CD14-positive monocyte (primary cell): ENCODE data around the gene TUSC7. TPM values are rescaled to one million over a fixed set of nuclear protein-coding genes. Genes with fewer than 3 reads are reported as not detected.

Experiments
- DNase-seq, 3 donors: peaks; one replicate each; pipeline ENCODE4 v3.0.0-alpha.2; 2011 to 2022
- H2AFZ ChIP-seq: 2 replicates; pipeline ENCODE4 v1.6.0; 2012; ENCODE audit warnings: mild to moderate bottlenecking, low read depth, low read length, inconsistent platforms; ENCODE audit not compliant: insufficient read depth, poor library complexity, severe bottlenecking
- H3K27ac ChIP-seq, 2 donors: 1 replicate in 1 of 2; 2 replicates in 1 of 2; pipeline ENCODE4 v1.5.1; 2012 to 2013; ENCODE audit warnings: low read length in 2 of 2, control low read depth in 1 of 2, inconsistent platforms in 1 of 2, low read depth in 1 of 2, mild to moderate bottlenecking in 1 of 2
- H3K27me3 ChIP-seq, 2 donors: one replicate each; pipeline versions ENCODE4 v1.6.0 to v1.6.1; 2011 to 2013; ENCODE audit warnings: low read length in 2 of 2; ENCODE audit not compliant: control insufficient read depth in 2 of 2, insufficient read depth in 2 of 2
- H3K36me3 ChIP-seq, 2 donors: replicated peaks in 1 of 2; 1 replicate in 1 of 2; 2 replicates in 1 of 2; pipeline versions ENCODE4 v1.5.1 to v1.6.1; 2012 to 2013; ENCODE audit warnings: low read length in 2 of 2, control low read depth in 1 of 2, inconsistent platforms in 1 of 2, mild to moderate bottlenecking in 1 of 2; ENCODE audit not compliant: insufficient read depth in 2 of 2, control insufficient read depth in 1 of 2
- H3K4me1 ChIP-seq, 2 donors: 1 replicate in 1 of 2; 2 replicates in 1 of 2; pipeline versions ENCODE4 v1.5.1 to v1.6.1; 2012 to 2013; ENCODE audit warnings: low read length in 2 of 2, control low read depth in 1 of 2, inconsistent platforms in 1 of 2, mild to moderate bottlenecking in 1 of 2, moderate library complexity in 1 of 2; ENCODE audit not compliant: insufficient read depth in 2 of 2, control insufficient read depth in 1 of 2
- H3K4me2 ChIP-seq: replicated peaks from 2 replicates; pipeline ENCODE3; 2012; ENCODE audit warnings: low read length, moderate library complexity, mild to moderate bottlenecking; ENCODE audit not compliant: poor library complexity, severe bottlenecking; ENCODE audit errors: extremely low read depth
- H3K4me3 ChIP-seq, 3 experiments: fragments of 200-600 bp in 1 of 3; sonication (generic) in 1 of 3; replicated peaks in 1 of 3; 1 replicate in 2 of 3; 2 replicates in 1 of 3; pipeline ENCODE4 v1.5.1; 2011 to 2013; ENCODE audit warnings: low read length in 3 of 3, mild to moderate bottlenecking in 3 of 3, control low read depth in 2 of 3, low read depth in 2 of 3, inconsistent platforms in 1 of 3, moderate library complexity in 1 of 3
- H3K79me2 ChIP-seq: 2 replicates; pipeline ENCODE4 v1.6.0; 2012; ENCODE audit warnings: mild to moderate bottlenecking, control low read depth, inconsistent platforms, low read length, moderate library complexity; ENCODE audit not compliant: insufficient read depth
- H3K9ac ChIP-seq: 2 replicates; pipeline ENCODE4 v1.6.0; 2017; ENCODE audit warnings: low read length, mild to moderate bottlenecking; ENCODE audit not compliant: insufficient read depth, poor library complexity, severe bottlenecking
- H3K9me3 ChIP-seq, 2 donors: replicated peaks in 1 of 2; 1 replicate in 1 of 2; 2 replicates in 1 of 2; pipeline versions ENCODE4 v1.5.1 to v1.6.1; 2012 to 2013; ENCODE audit warnings: low read length in 2 of 2, control low read depth in 1 of 2; ENCODE audit not compliant: control insufficient read depth in 1 of 2, insufficient read depth in 1 of 2
- H4K20me1 ChIP-seq: 2 replicates; pipeline ENCODE4 v1.6.0; 2012; ENCODE audit warnings: mild to moderate bottlenecking, low read length, control low read depth, moderate library complexity; ENCODE audit not compliant: insufficient read depth
- H3K27ac Mint-ChIP-seq, 7 donors: one replicate each; pipeline ENCODE4 v1.8.0; 2020; ENCODE audit warnings: mild to moderate bottlenecking in 7 of 7, mixed read lengths in 7 of 7, moderate library complexity in 6 of 7, inconsistent platforms in 2 of 7
- H3K27me3 Mint-ChIP-seq, 3 donors: one replicate each; pipeline ENCODE4 v1.8.0; 2021 to 2022; ENCODE audit warnings: low read depth in 3 of 3, mild to moderate bottlenecking in 3 of 3, mixed read lengths in 3 of 3, moderate library complexity in 3 of 3, inconsistent platforms in 1 of 3
- H3K36me3 Mint-ChIP-seq, 2 donors: one replicate each; pipeline ENCODE4 v1.8.0; 2020; ENCODE audit warnings: mixed read lengths in 2 of 2, inconsistent platforms in 1 of 2, mild to moderate bottlenecking in 1 of 2
- H3K4me1 Mint-ChIP-seq: one replicate; pipeline ENCODE4 v1.8.0; 2020; ENCODE audit warnings: mild to moderate bottlenecking, mixed read lengths
- H3K4me3 Mint-ChIP-seq, 2 donors: one replicate each; pipeline ENCODE4 v1.8.0; 2020; ENCODE audit warnings: mild to moderate bottlenecking in 2 of 2, mixed read lengths in 2 of 2, moderate library complexity in 1 of 2
- H3K9me3 Mint-ChIP-seq, 7 donors: one replicate each; pipeline ENCODE4 v1.8.0; 2020 to 2022; ENCODE audit warnings: mixed read lengths in 7 of 7, mild to moderate bottlenecking in 6 of 7, moderate library complexity in 6 of 7, inconsistent platforms in 2 of 7
- WGBS: methylation state at CpG from one replicate; pipeline ENCODE4 v1.1.5; 2013; ENCODE audit warnings: missing lambda C conversion rate; ENCODE audit not compliant: insufficient coverage; 5-methylcytosine and 5-hydroxymethylcytosine counted together
- intact Hi-C, 2 donors: fragments of 100-400 bp; cut with micrococcal nuclease; formaldehyde crosslinking; loops; one replicate each; pipeline versions ENCODE4 v1.15.0 to v1.15.1; 2023
- polyA plus RNA-seq, 3 donors: library from polyadenylated mRNA; depleted of rRNA in 1 of 3; unstranded in 2 of 3; stranded (reverse) in 1 of 3; fragments of 300-500 nt in 2 of 3; fragments of >200 nt in 1 of 3; fragmentation: Illumina TruSeq in 2 of 3; gene quantifications; 1 replicate in 2 of 3; 2 replicates in 1 of 3; pipeline ENCODE4 v1.2.3, GENCODE V29; 2012 to 2021
- TF ChIP-seq, protein P1 (sequence below): fragments of 200-600 bp; IDR thresholded peaks from one replicate; pipeline ENCODE4 v1.8.0; 2022; ENCODE audit warnings: antibody characterized with exemption, mild to moderate bottlenecking

The TUSC7 gene
- polyA plus RNA-seq, 3 donors, result not detected

DNA sequence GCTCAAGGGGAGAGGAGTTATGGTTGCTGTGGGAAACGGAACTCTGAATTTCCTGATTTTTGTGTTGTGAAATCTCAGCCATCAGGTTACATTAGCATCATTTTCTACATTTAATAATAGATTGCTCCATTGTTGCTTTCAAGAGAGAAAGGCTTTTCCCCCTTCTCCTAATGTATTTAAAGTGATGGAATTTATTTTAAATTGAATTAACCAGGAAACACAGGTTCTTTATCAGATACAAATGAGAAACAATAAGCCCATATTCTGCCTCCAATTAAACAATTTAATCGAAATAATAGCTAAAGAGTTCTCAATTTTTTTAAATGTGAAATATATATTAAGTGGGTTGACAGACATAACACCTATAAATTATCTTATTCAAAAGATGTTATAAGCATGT lies 30.1 kb downstream of the TUSC7 start:
- Mint-ChIP-seq H3K9me3 (peaks cover 2 to 9% (median 4%) of the 10 kb centered on the region in 7 donors), H3K4me3 (no peak overlapping the region), H3K36me3 (no peaks in the 10 kb centered on the region), H3K27me3 (peaks cover 0 to 3% (median 0%) of the 10 kb centered on the region in 3 donors), H3K4me1 (no peaks in the 10 kb centered on the region), H3K27ac (no peak overlapping the region)
- Histone ChIP-seq H3K4me2 (no peak overlapping the region), H3K9ac (no peak overlapping the region), H2AFZ (no peak overlapping the region), H3K9me3 (peaks cover 3 to 8% of the 10 kb centered on the region in 2 donors), H4K20me1 (no peaks in the 10 kb centered on the region), H3K4me1 (no peaks in the 10 kb centered on the region), H3K36me3 (no peaks in the 10 kb centered on the region), H3K27me3 (no peaks in the 10 kb centered on the region), H3K27ac (no peak overlapping the region), H3K4me3 (no peak overlapping the region), H3K79me2 (no peaks in the 10 kb centered on the region)
- TF ChIP-seq, protein P1, sequence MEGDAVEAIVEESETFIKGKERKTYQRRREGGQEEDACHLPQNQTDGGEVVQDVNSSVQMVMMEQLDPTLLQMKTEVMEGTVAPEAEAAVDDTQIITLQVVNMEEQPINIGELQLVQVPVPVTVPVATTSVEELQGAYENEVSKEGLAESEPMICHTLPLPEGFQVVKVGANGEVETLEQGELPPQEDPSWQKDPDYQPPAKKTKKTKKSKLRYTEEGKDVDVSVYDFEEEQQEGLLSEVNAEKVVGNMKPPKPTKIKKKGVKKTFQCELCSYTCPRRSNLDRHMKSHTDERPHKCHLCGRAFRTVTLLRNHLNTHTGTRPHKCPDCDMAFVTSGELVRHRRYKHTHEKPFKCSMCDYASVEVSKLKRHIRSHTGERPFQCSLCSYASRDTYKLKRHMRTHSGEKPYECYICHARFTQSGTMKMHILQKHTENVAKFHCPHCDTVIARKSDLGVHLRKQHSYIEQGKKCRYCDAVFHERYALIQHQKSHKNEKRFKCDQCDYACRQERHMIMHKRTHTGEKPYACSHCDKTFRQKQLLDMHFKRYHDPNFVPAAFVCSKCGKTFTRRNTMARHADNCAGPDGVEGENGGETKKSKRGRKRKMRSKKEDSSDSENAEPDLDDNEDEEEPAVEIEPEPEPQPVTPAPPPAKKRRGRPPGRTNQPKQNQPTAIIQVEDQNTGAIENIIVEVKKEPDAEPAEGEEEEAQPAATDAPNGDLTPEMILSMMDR, result no peak
- WGBS, result no CpG with 5 or more reads among the region's 2 CpGs
- intact Hi-C loops, result no loop called here
- DNase-seq, result no peak

DNA sequence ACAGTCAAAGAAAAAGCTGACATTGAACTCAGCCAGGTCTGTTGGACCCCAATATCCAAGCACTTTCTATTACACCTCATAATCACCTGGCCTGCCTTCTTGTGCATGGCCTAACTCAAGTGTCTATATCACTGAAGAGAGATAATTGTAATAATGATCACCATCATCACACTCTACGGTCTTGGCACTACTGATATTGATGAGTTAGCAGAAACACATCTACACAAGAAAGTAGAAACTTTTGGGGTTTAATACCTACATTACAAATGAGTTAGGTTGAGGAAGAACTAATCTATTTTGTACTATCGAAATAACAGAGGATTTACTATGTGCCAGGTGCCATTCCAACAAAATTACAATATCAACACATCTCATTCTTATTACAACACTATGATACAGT lies 30.7 kb downstream of the TUSC7 start:
- no peaks in the 10 kb centered on the region for H3K4me1 ChIP-seq
- no CpG with 5 or more reads among the region's 2 CpGs for WGBS
- H3K27ac ChIP-seq, result no peak overlapping the region
- intact Hi-C loops, result no loop called here
- H4K20me1 ChIP-seq, result no peaks in the 10 kb centered on the region
- H3K79me2 ChIP-seq, result no peaks in the 10 kb centered on the region
- no peak overlapping the region for H2AFZ ChIP-seq
- Mint-ChIP-seq H3K4me1 (no peaks in the 10 kb centered on the region), H3K27ac (no peak overlapping the region), H3K9me3 (peaks cover 1 to 6% (median 4%) of the 10 kb centered on the region in 7 donors), H3K27me3 (peaks cover 0 to 3% (median 0%) of the 10 kb centered on the region in 3 donors), H3K4me3 (no peak overlapping the region), H3K36me3 (no peaks in the 10 kb centered on the region)
- TF ChIP-seq, protein P1, result no peak
- no peak for DNase-seq
- no peak overlapping the region for H3K4me2 ChIP-seq
- no peaks in the 10 kb centered on the region for H3K27me3 ChIP-seq
- H3K36me3 ChIP-seq, result no peaks in the 10 kb centered on the region
- H3K4me3 ChIP-seq, result no peak overlapping the region
- peaks cover 3 to 4% of the 10 kb centered on the region in 2 donors for H3K9me3 ChIP-seq
- H3K9ac ChIP-seq, result no peak overlapping the region
